ENCODE data around the gene SLC4A1AP. TPM values are rescaled to one million over a fixed set of nuclear protein-coding genes. Genes with fewer than 3 reads are reported as not detected.

The SLC4A1AP gene
- total and polyA plus RNA-seq, 2 of the 13 experiments (the other 11 are each of a cell fraction or from before 2014, with no cell fraction given) = 15.3 to 44.6 TPM

GRCh38 chr2:27628767-27629709 lies 34.7 kb upstream of the SLC4A1AP start, which contains the start of the genes CCDC121 and GPN1 (continued):
- TF ChIP-seq NBN (conservative IDR thresholded peaks at IDR 0.05) = no peak
- no peak for TF ChIP-seq ADNP (CRISPR knock-in tag; IDR thresholded peaks at IDR 0.05)
- TF ChIP-seq BCL6 (CRISPR knock-in tag; IDR thresholded peaks at IDR 0.05) = 0 out of 2 replicates have a peak, but pooled peaks have one; percentile 39
- 0 out of 2 replicates have a peak, but pooled peaks have one; percentile 40 for TF ChIP-seq NKX3-1 (CRISPR knock-in tag; IDR thresholded peaks at IDR 0.05)
- peak; percentile 28 for TF ChIP-seq IKZF4 (CRISPR knock-in tag; IDR thresholded peaks at IDR 0.05; ENCODE audit: borderline replicate concordance, low read depth, not compliant biosample characterization)
- TF ChIP-seq IRF1 (CRISPR knock-in tag; IDR thresholded peaks at IDR 0.05; ENCODE audit: low read depth) = 0 out of 2 replicates have a peak, but pooled peaks have one; percentile 36
- TF ChIP-seq, protein P1, sequence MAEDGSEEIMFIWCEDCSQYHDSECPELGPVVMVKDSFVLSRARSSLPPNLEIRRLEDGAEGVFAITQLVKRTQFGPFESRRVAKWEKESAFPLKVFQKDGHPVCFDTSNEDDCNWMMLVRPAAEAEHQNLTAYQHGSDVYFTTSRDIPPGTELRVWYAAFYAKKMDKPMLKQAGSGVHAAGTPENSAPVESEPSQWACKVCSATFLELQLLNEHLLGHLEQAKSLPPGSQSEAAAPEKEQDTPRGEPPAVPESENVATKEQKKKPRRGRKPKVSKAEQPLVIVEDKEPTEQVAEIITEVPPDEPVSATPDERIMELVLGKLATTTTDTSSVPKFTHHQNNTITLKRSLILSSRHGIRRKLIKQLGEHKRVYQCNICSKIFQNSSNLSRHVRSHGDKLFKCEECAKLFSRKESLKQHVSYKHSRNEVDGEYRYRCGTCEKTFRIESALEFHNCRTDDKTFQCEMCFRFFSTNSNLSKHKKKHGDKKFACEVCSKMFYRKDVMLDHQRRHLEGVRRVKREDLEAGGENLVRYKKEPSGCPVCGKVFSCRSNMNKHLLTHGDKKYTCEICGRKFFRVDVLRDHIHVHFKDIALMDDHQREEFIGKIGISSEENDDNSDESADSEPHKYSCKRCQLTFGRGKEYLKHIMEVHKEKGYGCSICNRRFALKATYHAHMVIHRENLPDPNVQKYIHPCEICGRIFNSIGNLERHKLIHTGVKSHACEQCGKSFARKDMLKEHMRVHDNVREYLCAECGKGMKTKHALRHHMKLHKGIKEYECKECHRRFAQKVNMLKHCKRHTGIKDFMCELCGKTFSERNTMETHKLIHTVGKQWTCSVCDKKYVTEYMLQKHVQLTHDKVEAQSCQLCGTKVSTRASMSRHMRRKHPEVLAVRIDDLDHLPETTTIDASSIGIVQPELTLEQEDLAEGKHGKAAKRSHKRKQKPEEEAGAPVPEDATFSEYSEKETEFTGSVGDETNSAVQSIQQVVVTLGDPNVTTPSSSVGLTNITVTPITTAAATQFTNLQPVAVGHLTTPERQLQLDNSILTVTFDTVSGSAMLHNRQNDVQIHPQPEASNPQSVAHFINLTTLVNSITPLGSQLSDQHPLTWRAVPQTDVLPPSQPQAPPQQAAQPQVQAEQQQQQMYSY (CRISPR knock-in tag; IDR thresholded peaks at IDR 0.05) = no peak
- TF ChIP-seq NCOR1 (IDR thresholded peaks at IDR 0.05; ENCODE audit: borderline replicate concordance, low read length) = no peak
- no peak for TF ChIP-seq SP1 (IDR thresholded peaks at IDR 0.05)
- peak; percentile 88 for TF ChIP-seq SP1 (CRISPR knock-in tag; IDR thresholded peaks at IDR 0.05)
- peak; percentile 65; the same call in 1 of the 2 replicates for TF ChIP-seq TSC22D2 (CRISPR knock-in tag; IDR thresholded peaks at IDR 0.05; ENCODE audit: borderline replicate concordance)
- TF ChIP-seq RCOR2 (CRISPR knock-in tag; IDR thresholded peaks at IDR 0.05) = no peak
- TF ChIP-seq ZNF558 (CRISPR knock-in tag; IDR thresholded peaks at IDR 0.05; ENCODE audit: borderline replicate concordance) = no peak; the same call in 1 of the 2 replicates
- TF ChIP-seq NAIF1 (CRISPR knock-in tag; IDR thresholded peaks at IDR 0.05; ENCODE audit: borderline replicate concordance) = peak; percentile 92; the same call in 1 of the 2 replicates
- TF ChIP-seq ZNF326 (CRISPR knock-in tag; IDR thresholded peaks at IDR 0.05; ENCODE audit: borderline replicate concordance) = no peak
- peak; percentile 90 for TF ChIP-seq ZFX (CRISPR knock-in tag; IDR thresholded peaks at IDR 0.05; ENCODE audit: low read depth)
- peak; percentile 49 for TF ChIP-seq CEBPG (CRISPR knock-in tag; IDR thresholded peaks at IDR 0.05)
- peak; percentile 36; the same call in 1 of the 2 replicates for TF ChIP-seq PHF21A (CRISPR knock-in tag; IDR thresholded peaks at IDR 0.05)
- peak; percentile 56 for TF ChIP-seq TBL1XR1 (IDR thresholded peaks at IDR 0.05; ENCODE audit: borderline replicate concordance, low read length, partially characterized antibody)
- TF ChIP-seq, protein P2, sequence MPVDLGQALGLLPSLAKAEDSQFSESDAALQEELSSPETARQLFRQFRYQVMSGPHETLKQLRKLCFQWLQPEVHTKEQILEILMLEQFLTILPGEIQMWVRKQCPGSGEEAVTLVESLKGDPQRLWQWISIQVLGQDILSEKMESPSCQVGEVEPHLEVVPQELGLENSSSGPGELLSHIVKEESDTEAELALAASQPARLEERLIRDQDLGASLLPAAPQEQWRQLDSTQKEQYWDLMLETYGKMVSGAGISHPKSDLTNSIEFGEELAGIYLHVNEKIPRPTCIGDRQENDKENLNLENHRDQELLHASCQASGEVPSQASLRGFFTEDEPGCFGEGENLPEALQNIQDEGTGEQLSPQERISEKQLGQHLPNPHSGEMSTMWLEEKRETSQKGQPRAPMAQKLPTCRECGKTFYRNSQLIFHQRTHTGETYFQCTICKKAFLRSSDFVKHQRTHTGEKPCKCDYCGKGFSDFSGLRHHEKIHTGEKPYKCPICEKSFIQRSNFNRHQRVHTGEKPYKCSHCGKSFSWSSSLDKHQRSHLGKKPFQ (CRISPR knock-in tag; IDR thresholded peaks at IDR 0.05; ENCODE audit: insufficient replicate concordance) = no peak
- TF ChIP-seq MIER3 (CRISPR knock-in tag; IDR thresholded peaks at IDR 0.05; ENCODE audit: borderline replicate concordance) = peak; percentile 87; the same call in 1 of the 2 replicates
- TF ChIP-seq, protein P3, sequence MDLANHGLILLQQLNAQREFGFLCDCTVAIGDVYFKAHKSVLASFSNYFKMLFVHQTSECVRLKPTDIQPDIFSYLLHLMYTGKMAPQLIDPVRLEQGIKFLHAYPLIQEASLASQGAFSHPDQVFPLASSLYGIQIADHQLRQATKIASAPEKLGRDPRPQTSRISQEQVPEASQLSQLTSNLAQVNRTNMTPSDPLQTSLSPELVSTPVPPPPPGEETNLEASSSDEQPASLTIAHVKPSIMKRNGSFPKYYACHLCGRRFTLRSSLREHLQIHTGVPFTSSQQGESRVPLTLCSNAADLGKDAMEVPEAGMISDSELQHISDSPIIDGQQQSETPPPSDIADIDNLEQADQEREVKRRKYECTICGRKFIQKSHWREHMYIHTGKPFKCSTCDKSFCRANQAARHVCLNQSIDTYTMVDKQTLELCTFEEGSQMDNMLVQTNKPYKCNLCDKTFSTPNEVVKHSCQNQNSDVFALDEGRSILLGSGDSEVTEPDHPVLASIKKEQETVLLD (CRISPR knock-in tag; IDR thresholded peaks at IDR 0.05; ENCODE audit: low read depth) = no peak

Measured in HepG2 (cell line).